NCI-H510A (cell line): Measurements from ENCODE around the gene NRCAM.

Source experiments
- DNase-seq: peaks from one replicate; lab custom pipeline; 2025; lab: John Stamatoyannopoulos, UW

Gene NRCAM

GRCh38 chr7:108129018-108129965 lies 326.9 kb downstream of the NRCAM start:
- no peak for DNase-seq

GRCh38 chr7:108128514-108128913 lies 327.7 kb downstream of the NRCAM start:
- DNase-seq = no peak

- no peak for DNase-seq
These were observed 328.8 kb downstream of the NRCAM start for GRCh38 chr7:108127461-108127860.

GRCh38 chr7:108124820-108125219 lies 331.4 kb downstream of the NRCAM start:
- no peak for DNase-seq

- no peak for DNase-seq
These were observed 334.1 kb downstream of the NRCAM start for GRCh38 chr7:108122181-108122580.

- no peak for DNase-seq
These were observed 335.3 kb downstream of the NRCAM start for GRCh38 chr7:108120933-108121332.

GRCh38 chr7:108120196-108120595 lies 336.0 kb downstream of the NRCAM start:
- no peak for DNase-seq

GRCh38 chr7:108118959-108119358 lies 337.3 kb downstream of the NRCAM start:
- DNase-seq = no peak

GRCh38 chr7:108114117-108114841 lies 342.0 kb downstream of the NRCAM start:
- DNase-seq = no peak

- DNase-seq = no peak
These were observed 343.6 kb downstream of the NRCAM start for GRCh38 chr7:108112683-108113082.

- no peak for DNase-seq
These were observed 346.9 kb downstream of the NRCAM start for GRCh38 chr7:108109221-108109908.

- DNase-seq = no peak
These were observed 348.1 kb downstream of the NRCAM start for GRCh38 chr7:108108131-108108530.

- no peak for DNase-seq
These were observed 351.9 kb downstream of the NRCAM start for GRCh38 chr7:108104324-108104723.

- no peak for DNase-seq
These were observed 352.5 kb downstream of the NRCAM start for GRCh38 chr7:108103558-108104298.

GRCh38 chr7:108102671-108103312 lies 353.4 kb downstream of the NRCAM start:
- DNase-seq = no peak

GRCh38 chr7:108101759-108102158 lies 354.5 kb downstream of the NRCAM start:
- DNase-seq = no peak

- DNase-seq = no peak
These were observed 356.5 kb downstream of the NRCAM start for GRCh38 chr7:108099713-108100112.

GRCh38 chr7:108097703-108098102 lies 358.5 kb downstream of the NRCAM start:
- no peak for DNase-seq
